Heart left ventricle (tissue), 16 donors: ENCODE data around the gene TCEAL3. TPM values are rescaled to one million over a fixed set of nuclear protein-coding genes. Genes with fewer than 3 reads are reported as not detected.
"Not testable (repeated sequence)": the region's sequence is repeated elsewhere in the genome, so short reads cannot be mapped to it uniquely, and the experiment has no call there.

Experiments
- ATAC-seq, 4 donors: fragments of 200-7000 bp; cut with Tn5 transposase; one replicate each; pipeline ENCODE4 v1.9.1; 2020 to 2022; ENCODE audit warnings: moderate library complexity in 4 of 4, mild to moderate bottlenecking in 3 of 4, moderate number of reproducible peaks in 1 of 4
- DNase-seq, 5 donors: peaks; one replicate each; pipeline ENCODE4 v3.0.0-alpha.2; 2020
- H3K27ac ChIP-seq, 12 donors: fragments of 200-600 bp; sonication (generic) in 4 of 12; one replicate each; pipeline versions ENCODE4 v1.5.0 to v1.8.0; 2016 to 2022; ENCODE audit warnings: mild to moderate bottlenecking in 2 of 12
- H3K27me3 ChIP-seq, 9 donors: fragments of 200-600 bp; sonication (generic) in 2 of 9; one replicate each; pipeline versions ENCODE4 v1.5.1 to v1.8.0; 2016 to 2022; ENCODE audit warnings: mild to moderate bottlenecking in 3 of 9
- H3K36me3 ChIP-seq, 9 donors: fragments of 200-600 bp; sonication (generic) in 2 of 9; one replicate each; pipeline versions ENCODE4 v1.5.0 to v1.8.0; 2018 to 2022; ENCODE audit warnings: mild to moderate bottlenecking in 2 of 9
- H3K4me1 ChIP-seq, 12 donors: fragments of 200-600 bp; sonication (generic) in 4 of 12; one replicate each; pipeline versions ENCODE4 v1.5.0 to v1.8.0; 2016 to 2022; ENCODE audit warnings: mild to moderate bottlenecking in 3 of 12
- H3K4me3 ChIP-seq, 12 donors: fragments of 200-600 bp; sonication (generic) in 4 of 12; one replicate each; pipeline versions ENCODE4 v1.5.0 to v1.8.0; 2017 to 2022; ENCODE audit warnings: mild to moderate bottlenecking in 9 of 12, moderate library complexity in 4 of 12
- H3K9me3 ChIP-seq, 12 donors: fragments of 200-600 bp; sonication (generic) in 4 of 12; one replicate each; pipeline versions ENCODE4 v1.5.0 to v1.8.0; 2016 to 2022; ENCODE audit warnings: mild to moderate bottlenecking in 1 of 12
- CTCF ChIP-seq, 12 donors: fragments of 200-600 bp; sonication (generic) in 4 of 12; IDR thresholded peaks; one replicate each; pipeline versions ENCODE4 v1.5.0 to v1.8.0; 2018 to 2022; ENCODE audit warnings: antibody characterized with exemption in 12 of 12, mild to moderate bottlenecking in 5 of 12
- POLR2A ChIP-seq, 2 donors: fragments of 450-650 bp; IDR thresholded peaks; one replicate each; pipeline ENCODE4 v1.6.1; 2017; ENCODE audit warnings: antibody characterized with exemption in 2 of 2, mild to moderate bottlenecking in 2 of 2, moderate library complexity in 2 of 2
- WGBS, 4 donors: extraction: QIAGEN DNeasy Blood & Tissue Kit in 2 of 4; methylation state at CpG; one replicate each; pipeline versions ENCODE4 v1.1.5 to v1.1.7; 2013 to 2018; 5-methylcytosine and 5-hydroxymethylcytosine counted together
- intact Hi-C, 10 donors: fragments of 100-400 bp; cut with DNase I; formaldehyde crosslinking; loops; one replicate each; pipeline versions ENCODE4 v1.11.1 to v1.14.2; 2022
- polyA plus RNA-seq, 2 donors: library from polyadenylated mRNA; stranded (reverse); fragments of 200-250 nt; gene quantifications; one replicate each; pipeline ENCODE4 v1.2.3, GENCODE V29; 2013
- total RNA-seq, 9 donors: library from RNA; depleted of rRNA in 2 of 9; stranded (reverse); fragments of >200 nt in 2 of 9; fragmentation: NEBNext Ultra II Directional in 3 of 9; extraction: Animal tissue kit (Norgen Biotek cat#: 25700) in 3 of 9; gene quantifications; one replicate each; pipeline versions ENCODE4 v1.1.0 to v1.2.4, GENCODE V29; 2016 to 2023
- donor health status: ischemic (EF 13 %, LVEDD 7.1; RV severe dilation, severe dysfunction).
- donor health status: healthy with polysubstance abuse.
- donor health status: DM: no; HTN: yes; CAD: no.
- donor health status: DM: no; HTN: no; CAD: no.
- donor health status: ischemic (EF 25% LVEDD 6.9; RV normal size, moderate dysfunction).
- donor health status: ischemic (EF 25% LVEDD 5.7; RV mildly dilated, moderate dysfunction).
- donor health status: healthy.
- donor health status: DM: yes; HTN: yes; CAD: no.
- donor health status: ischemic (EF 35%, LVEDD 5.7; RV mildly dilated, moderate dysfunction).
- donor health status: nonischemic (EF 11% LVEDD 7.7; RV severe dilation, severe dysfunction).
- donor health status: DM: yes; HTN: yes; CAD: no.
- donor health status: PGD.
- donor health status: ischemic (EF 29% LVEDD 5.4; RV normal size, mild dysfunction).
- donor health status: nonischemic (EF 23%, LVEDD 6.1; RV moderate dilation, normal function).

Gene TCEAL3
- total and polyA plus RNA-seq, 11 donors: 16.1 to 37.7 (median 21.5) TPM

DNA sequence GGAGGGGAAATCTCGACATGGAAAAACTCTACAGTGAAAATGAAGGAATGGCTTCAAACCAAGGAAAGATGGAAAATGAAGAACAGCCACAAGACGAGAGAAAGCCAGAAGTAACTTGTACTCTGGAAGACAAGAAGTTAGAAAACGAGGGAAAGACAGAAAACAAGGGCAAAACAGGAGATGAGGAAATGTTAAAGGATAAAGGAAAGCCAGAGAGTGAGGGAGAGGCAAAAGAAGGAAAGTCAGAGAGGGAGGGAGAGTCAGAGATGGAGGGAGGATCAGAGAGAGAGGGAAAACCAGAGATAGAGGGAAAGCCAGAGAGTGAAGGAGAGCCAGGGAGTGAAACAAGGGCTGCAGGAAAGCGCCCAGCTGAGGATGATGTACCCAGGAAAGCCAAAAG lies 21.1 kb upstream of the TCEAL3 start:
- ATAC-seq (no peak), DNase-seq (no peak)
- Histone ChIP-seq H3K27me3 (no peaks in the 10 kb centered on the region), H3K9me3 (peaks cover 0 to 21% (median 0%) of the 10 kb centered on the region in 12 donors), H3K36me3 (peaks cover 0 to 38% (median 0%) of the 10 kb centered on the region in 9 donors), H3K27ac (peak overlapping the region in 5 of 12 donors; percentile 80 to 89 (median 86)), H3K4me1 (peaks cover 0 to 18% (median 0%) of the 10 kb centered on the region in 12 donors), H3K4me3 (peak overlapping the region in 9 of 12 donors; percentile 61 to 93 (median 69))
- TF ChIP-seq POLR2A (IDR thresholded peaks at IDR 0.05) (no peak), CTCF (IDR thresholded peaks at IDR 0.05) (no peak)
- WGBS, 4 donors: 50 to 71% (median 55%) methylated on average over 4 of the region's 4 CpGs
- intact Hi-C loops: loop anchor here in 2 of 10 donors (5.0 to 10.0 kb wide), 2 partner anchors 98 to 101 kb away; partner anchors contain the start of gene MORF4L2 (in 2 of the 2)

DNA sequence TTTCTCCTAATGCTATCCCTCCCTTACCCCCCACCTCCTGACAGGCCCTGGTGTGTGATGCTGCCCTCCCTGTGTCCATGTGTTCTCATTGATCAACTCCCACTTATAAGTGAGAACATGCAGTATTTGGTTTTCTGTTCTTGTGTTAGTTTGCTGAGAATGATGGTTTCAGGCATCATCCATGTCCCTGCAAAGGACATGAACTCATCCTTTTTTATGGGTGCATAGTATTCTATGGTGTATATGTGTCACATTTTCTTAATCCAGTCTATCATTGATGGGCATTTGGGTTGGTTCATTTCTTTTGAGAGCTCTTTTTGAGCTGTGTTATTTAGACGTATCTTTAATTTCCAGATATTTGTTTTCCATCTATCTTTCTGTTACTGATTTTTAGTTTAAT lies 15.5 kb upstream of the TCEAL3 start:
- DNase-seq, H3K9me3 ChIP-seq, H3K27ac ChIP-seq, H3K4me3 ChIP-seq, ATAC-seq, H3K4me1 ChIP-seq, intact Hi-C loops, H3K27me3 ChIP-seq: not testable (repeated sequence)
- H3K36me3 ChIP-seq: peaks cover 0 to 53% (median 0%) of the 10 kb centered on the region in 9 donors
- WGBS, 4 donors: 95 to 100% (median 99%) methylated on average over 1 of the region's 1 CpG

DNA sequence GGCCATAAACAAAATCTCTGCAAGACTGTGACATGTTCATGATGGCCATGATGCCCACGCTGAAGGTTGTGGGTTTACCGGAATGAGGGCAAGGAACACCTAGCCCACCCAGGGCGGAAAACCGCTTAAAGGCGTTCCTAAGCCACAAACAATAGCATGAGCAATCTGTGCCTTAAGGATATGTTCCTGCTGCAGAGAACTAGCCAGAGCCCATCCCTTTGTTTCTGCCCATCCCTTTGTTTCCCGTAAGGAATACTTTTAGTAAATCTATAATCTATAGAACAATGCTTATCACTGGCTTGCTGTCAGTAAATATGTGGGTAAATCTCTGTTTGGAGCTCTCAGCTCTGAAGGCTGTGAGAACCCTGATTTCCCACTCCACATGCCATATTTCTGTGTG lies 12.6 kb upstream of the TCEAL3 start:
- H3K9me3 ChIP-seq, H3K27me3 ChIP-seq, intact Hi-C loops, H3K4me1 ChIP-seq, DNase-seq, H3K4me3 ChIP-seq, H3K27ac ChIP-seq, ATAC-seq: not testable (repeated sequence)
- peaks cover 0 to 41% (median 0%) of the 10 kb centered on the region in 9 donors for H3K36me3 ChIP-seq
- 90 to 98% (median 98%) methylated on average over 6 of the region's 6 CpGs for WGBS, 4 donors

DNA sequence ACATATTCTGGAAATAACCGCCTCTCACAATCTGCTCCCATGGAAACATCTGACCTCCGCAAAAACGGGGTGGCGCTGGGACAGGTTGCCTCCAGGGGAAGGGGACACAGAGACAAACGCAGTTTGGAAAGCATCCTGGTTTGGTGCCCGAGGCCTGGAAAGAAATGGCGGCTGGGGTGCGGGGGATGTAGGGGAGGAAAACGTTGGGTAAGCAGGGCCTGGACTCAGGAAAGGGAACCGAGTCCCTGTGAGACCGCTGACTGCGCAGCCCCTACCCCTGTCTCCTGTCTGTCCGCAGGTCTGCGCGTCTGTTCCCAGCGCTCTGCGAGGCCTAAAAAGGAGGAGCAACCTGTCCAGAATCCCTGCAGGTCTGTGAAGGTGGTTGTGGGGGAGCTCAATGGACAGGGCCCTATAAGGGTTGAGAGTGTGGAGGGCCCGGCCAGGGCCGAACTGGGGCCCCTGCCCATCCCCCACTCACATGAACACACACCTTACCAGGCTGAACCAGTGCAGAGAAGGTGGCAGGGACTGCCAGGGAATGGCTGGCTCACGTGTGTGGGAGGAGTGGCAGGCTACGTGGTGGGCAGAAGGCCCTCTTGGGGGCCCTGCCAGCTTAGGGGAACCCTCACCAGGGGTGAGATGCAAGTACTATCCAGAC lies 672 bp downstream of the TCEAL3 start:
- DNase-seq (peak in 4 of 5 donors; percentile 7 to 26 (median 22)), ATAC-seq (peak; percentile 32 to 63 (median 51))
- WGBS, 4 donors: 6 to 18% (median 12%) methylated on average over 13 to 21 of the region's 21 CpGs
- H3K9me3 ChIP-seq: no peaks in the 10 kb centered on the region
- peak overlapping the region; percentile 53 to 90 (median 84) for H3K27ac ChIP-seq
- H3K4me3 ChIP-seq: peak overlapping the region; percentile 42 to 94 (median 70)
- H3K27me3 ChIP-seq: peaks cover 0 to 14% (median 0%) of the 10 kb centered on the region in 9 donors
- intact Hi-C loops: no loop called here
- peaks cover 0 to 6% (median 0%) of the 10 kb centered on the region in 9 donors for H3K36me3 ChIP-seq
- TF ChIP-seq CTCF (IDR thresholded peaks at IDR 0.05) (no peak), POLR2A (IDR thresholded peaks at IDR 0.05) (no peak)
- H3K4me1 ChIP-seq: peaks cover 0 to 6% (median 0%) of the 10 kb centered on the region in 12 donors

GRCh38 chrX:103610282-103610681 lies 2.5 kb downstream of the TCEAL3 start:
- TF ChIP-seq CTCF (IDR thresholded peaks at IDR 0.05): no peak
- TF ChIP-seq POLR2A (IDR thresholded peaks at IDR 0.05): no peak
- DNase-seq: no peak
- no peak for ATAC-seq
- peaks cover 0 to 14% (median 0%) of the 10 kb centered on the region in 9 donors for H3K27me3 ChIP-seq
- intact Hi-C loops: no loop called here
- no peak overlapping the region for H3K27ac ChIP-seq
- WGBS, 4 donors: 54 to 91% (median 74%) methylated on average over 1 of the region's 1 CpG
- peaks cover 0 to 6% (median 0%) of the 10 kb centered on the region in 12 donors for H3K4me1 ChIP-seq
- no peak overlapping the region for H3K4me3 ChIP-seq
- no peaks in the 10 kb centered on the region for H3K9me3 ChIP-seq
- H3K36me3 ChIP-seq: peaks cover 0 to 6% (median 0%) of the 10 kb centered on the region in 9 donors
